Activated CD4-positive, alpha-beta T cell treated with anti-CD3 and anti-CD28 coated beads for 36 hours (primary cell): ENCODE results near the gene MOGAT2. TPM values are rescaled to one million over a fixed set of nuclear protein-coding genes. Genes with fewer than 3 reads are reported as not detected.

Experiments
- ATAC-seq: fragments of 200-7000 bp; cut with Tn5 transposase; one replicate; pipeline ENCODE4 v1.10.0; 2021; ENCODE audit warnings: mild to moderate bottlenecking, moderate library complexity
- CTCF ChIA-PET: fragments of 350-600 bp; sonication (Branson Sonifier 250); formaldehyde crosslinking; loops from one replicate; lab custom pipeline; 2021; ENCODE audit warnings: antibody characterized with exemption; lab: Charles Lee
- POLR2A ChIA-PET: fragments of 350-600 bp; sonication (Branson Sonifier 250); formaldehyde crosslinking; loops from one replicate; lab custom pipeline; 2021; ENCODE audit warnings: antibody characterized with exemption, inconsistent platforms; lab: Charles Lee
- DNase-seq: peaks from one replicate; pipeline ENCODE4 v3.0.0-alpha.2; 2020
- H3K27ac Mint-ChIP-seq: one replicate; pipeline ENCODE4 v1.8.0; 2021; ENCODE audit warnings: mixed read lengths
- H3K27me3 Mint-ChIP-seq: one replicate; pipeline ENCODE4 v1.8.0; 2021; ENCODE audit warnings: mixed read lengths
- H3K36me3 Mint-ChIP-seq: one replicate; pipeline ENCODE4 v1.8.0; 2021; ENCODE audit warnings: low read depth, mixed read lengths
- H3K4me1 Mint-ChIP-seq: one replicate; pipeline ENCODE4 v1.8.0; 2021; ENCODE audit warnings: mixed read lengths
- H3K4me3 Mint-ChIP-seq: one replicate; pipeline ENCODE4 v1.8.0; 2021; ENCODE audit warnings: mild to moderate bottlenecking, moderate library complexity, mixed read lengths
- H3K9me3 Mint-ChIP-seq: one replicate; pipeline ENCODE4 v1.8.0; 2021; ENCODE audit warnings: low read depth, mixed read lengths
- intact Hi-C, 2 experiments: fragments of 100-400 bp; cut with DNase I in 1 of 2; cut with micrococcal nuclease in 1 of 2; formaldehyde crosslinking; loops; one replicate each; pipeline versions ENCODE4 v1.14.2 to v1.15.1; 2022 to 2024; cut with DNase I, micrococcal nuclease
- total RNA-seq, 2 experiments: library from RNA; stranded (reverse); gene quantifications; one replicate each; pipeline ENCODE4 v1.2.3, GENCODE V29; 2021

The MOGAT2 gene
- total RNA-seq, 2 experiments from 2014 or later, result not detected

DNA sequence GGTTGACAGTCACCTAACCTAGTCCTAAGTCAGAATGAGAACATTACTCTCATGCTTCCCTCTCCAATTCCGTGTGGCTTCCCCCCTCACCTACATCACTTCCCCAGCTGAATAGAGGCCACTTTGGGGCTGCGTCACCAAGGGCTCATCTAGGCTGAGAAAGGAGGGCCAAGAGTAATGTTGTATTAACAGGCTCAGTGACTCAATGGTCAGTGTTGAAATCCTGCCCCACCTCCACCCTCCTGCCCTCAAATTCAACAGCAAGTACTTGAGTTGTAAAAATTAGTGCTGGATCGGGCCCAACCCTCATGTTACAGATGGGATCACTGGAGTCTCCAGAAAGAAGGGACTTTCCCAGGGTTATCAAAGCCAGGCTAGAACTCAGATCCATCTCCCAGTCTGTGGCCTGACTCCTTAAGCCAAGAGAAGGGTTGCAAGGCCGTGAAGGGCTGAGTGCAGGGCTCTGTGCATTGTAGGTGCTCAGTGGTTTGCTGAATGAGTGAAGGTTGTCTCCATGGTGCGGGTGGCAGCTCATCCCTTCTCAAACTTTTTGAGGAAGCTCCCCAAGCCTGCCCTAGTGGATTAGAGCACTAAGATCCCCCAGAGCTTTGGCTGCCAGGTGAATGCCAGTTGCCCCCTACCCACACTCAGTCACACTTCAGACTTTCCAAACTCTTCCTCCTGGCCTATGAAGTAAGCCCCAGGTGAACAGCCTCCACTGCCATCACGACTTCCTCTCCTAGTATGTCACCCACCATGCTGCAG is 54.2 kb downstream of the MOGAT2 start:
- Mint-ChIP-seq H3K4me3 (no peak overlapping the region), H3K27me3 (peaks cover 26% of the 10 kb centered on the region), H3K36me3 (no peaks in the 10 kb centered on the region), H3K27ac (no peak overlapping the region), H3K4me1 (peaks cover 30% of the 10 kb centered on the region), H3K9me3 (no peaks in the 10 kb centered on the region)
- CTCF ChIA-PET, result interaction anchor here (1.1 kb wide), 1 partner anchor 35 kb away, joined by 4 read pairs; no protein-coding TSS in a partner anchor
- no peak for DNase-seq
- POLR2A ChIA-PET, result interaction anchor here (0.6 kb wide), 1 partner anchor 429 kb away, joined by 3 read pairs; no protein-coding TSS in a partner anchor
- intact Hi-C loops, result no loop called here
- ATAC-seq, result no peak

GRCh38 chr11:75773595-75774353 is 56.1 kb downstream of the MOGAT2 start:
- ATAC-seq (peak; percentile 86), DNase-seq (peak; percentile 52)
- H3K4me3 Mint-ChIP-seq, result no peak overlapping the region
- no peaks in the 10 kb centered on the region for H3K9me3 Mint-ChIP-seq
- ChIA-PET CTCF (interaction anchor here (1.1 to 1.7 kb wide), 2 partner anchors 28 to 29 kb away, joined by 3 to 4 read pairs; no protein-coding TSS in a partner anchor), POLR2A (no interaction called here)
- H3K36me3 Mint-ChIP-seq, result no peaks in the 10 kb centered on the region
- intact Hi-C loops, result no loop called here
- H3K4me1 Mint-ChIP-seq, result peaks cover 24% of the 10 kb centered on the region
- peaks cover 20% of the 10 kb centered on the region for H3K27me3 Mint-ChIP-seq
- peak overlapping the region; percentile 65 for H3K27ac Mint-ChIP-seq

DNA sequence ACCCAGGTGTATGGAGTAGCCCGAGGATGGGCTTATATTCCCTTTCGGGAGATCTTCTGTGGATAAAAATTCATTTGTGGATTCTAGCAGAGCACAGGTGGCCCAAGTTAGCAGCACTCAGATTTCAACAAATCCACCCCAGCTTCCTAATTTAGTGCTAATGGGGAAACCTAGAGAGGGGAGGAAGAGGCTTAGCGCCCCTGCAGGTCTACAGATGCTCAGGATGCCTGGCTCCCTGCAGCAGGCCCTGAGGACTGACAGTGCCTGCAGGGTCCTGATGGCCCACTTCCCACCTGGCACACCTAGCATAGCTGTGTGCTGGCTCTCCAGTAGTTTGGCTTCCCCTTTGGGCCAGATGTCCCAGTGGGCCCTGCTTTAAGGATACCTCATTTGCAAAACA is 57.4 kb downstream of the MOGAT2 start:
- ChIA-PET CTCF (no interaction called here), POLR2A (no interaction called here)
- intact Hi-C loops, result no loop called here
- Mint-ChIP-seq H3K27ac (no peak overlapping the region), H3K9me3 (no peaks in the 10 kb centered on the region), H3K4me1 (peaks cover 17% of the 10 kb centered on the region), H3K27me3 (peaks cover 8% of the 10 kb centered on the region), H3K4me3 (no peak overlapping the region), H3K36me3 (no peaks in the 10 kb centered on the region)
- ATAC-seq (no peak), DNase-seq (no peak)

DNA sequence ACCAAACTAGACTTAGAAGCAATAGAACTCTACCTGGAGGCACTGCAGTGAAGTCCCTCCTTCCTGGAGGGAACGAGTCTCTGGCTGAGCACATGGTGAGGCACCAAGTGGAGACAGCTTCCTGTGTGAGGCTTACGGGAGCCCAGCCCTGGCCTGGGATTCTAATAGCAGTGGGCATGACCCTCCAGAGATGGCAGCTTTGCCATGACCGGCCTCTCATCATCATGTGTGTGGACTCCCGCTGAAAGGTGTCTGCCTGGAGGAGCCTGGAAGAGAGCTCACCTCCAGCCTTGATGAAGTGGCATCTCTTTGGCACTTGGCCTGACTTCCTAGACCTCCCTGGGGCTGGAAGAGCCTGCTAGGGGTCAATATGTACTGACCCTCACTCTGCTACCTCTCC is 58.9 kb downstream of the MOGAT2 start:
- intact Hi-C loops, result no loop called here
- Mint-ChIP-seq H3K27ac (no peak overlapping the region), H3K4me1 (peaks cover 15% of the 10 kb centered on the region), H3K27me3 (peaks cover 3% of the 10 kb centered on the region), H3K36me3 (no peaks in the 10 kb centered on the region), H3K4me3 (no peak overlapping the region), H3K9me3 (no peaks in the 10 kb centered on the region)
- DNase-seq (no peak), ATAC-seq (no peak)
- POLR2A ChIA-PET, result no interaction called here
- CTCF ChIA-PET, result interaction anchor here (0.8 to 1.1 kb wide), 2 partner anchors 38 to 51 kb away, joined by 4 to 7 read pairs; no protein-coding TSS in a partner anchor

GRCh38 chr11:75777461-75778110 is 59.9 kb downstream of the MOGAT2 start:
- H3K36me3 Mint-ChIP-seq, result no peaks in the 10 kb centered on the region
- ChIA-PET CTCF (interaction anchor here (0.6 to 1.1 kb wide), 3 partner anchors 19 to 499 kb away, joined by 3 to 5 read pairs (median 3); no protein-coding TSS in a partner anchor), POLR2A (no interaction called here)
- H3K4me3 Mint-ChIP-seq, result no peak overlapping the region
- ATAC-seq (peak; percentile 31), DNase-seq (no peak)
- no peaks in the 10 kb centered on the region for H3K27me3 Mint-ChIP-seq
- no peak overlapping the region for H3K27ac Mint-ChIP-seq
- H3K9me3 Mint-ChIP-seq, result no peaks in the 10 kb centered on the region
- intact Hi-C loops, result no loop called here
- H3K4me1 Mint-ChIP-seq, result peaks cover 15% of the 10 kb centered on the region

DNA sequence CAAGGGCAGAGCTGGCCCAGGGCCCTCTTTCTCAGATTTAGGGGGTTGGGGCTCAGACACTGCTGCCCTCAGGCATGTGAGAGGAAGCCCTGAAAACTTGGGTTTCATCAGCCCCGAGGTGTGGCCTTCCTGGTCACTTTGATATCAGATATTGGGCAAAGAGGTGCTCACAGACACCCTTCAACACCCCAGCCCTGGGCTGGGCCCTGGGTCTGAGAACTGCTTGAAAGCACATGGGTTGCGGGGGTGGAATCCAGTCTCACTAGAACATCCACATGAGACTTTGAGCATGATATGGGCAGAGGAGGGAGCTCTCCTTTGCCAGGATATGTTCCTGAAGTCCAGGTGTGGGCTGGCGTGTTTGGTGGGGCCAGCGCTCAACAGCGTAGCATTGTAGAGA is 61.3 kb downstream of the MOGAT2 start:
- Mint-ChIP-seq H3K27me3 (no peaks in the 10 kb centered on the region), H3K9me3 (no peaks in the 10 kb centered on the region), H3K4me3 (no peak overlapping the region), H3K36me3 (no peaks in the 10 kb centered on the region), H3K4me1 (peaks cover 8% of the 10 kb centered on the region), H3K27ac (no peak overlapping the region)
- intact Hi-C loops, result no loop called here
- ChIA-PET POLR2A (no interaction called here), CTCF (no interaction called here)
- no peak for ATAC-seq
- no peak for DNase-seq

GRCh38 chr11:75779960-75780359 is 62.3 kb downstream of the MOGAT2 start:
- ATAC-seq, result peak; percentile 53

GRCh38 chr11:75780888-75781287 is 63.2 kb downstream of the MOGAT2 start:
- H3K36me3 Mint-ChIP-seq, result no peaks in the 10 kb centered on the region
- POLR2A ChIA-PET, result no interaction called here
- H3K27me3 Mint-ChIP-seq, result no peaks in the 10 kb centered on the region
- DNase-seq (no peak), ATAC-seq (no peak)
- H3K9me3 Mint-ChIP-seq, result no peaks in the 10 kb centered on the region
- H3K4me1 Mint-ChIP-seq, result peaks cover 8% of the 10 kb centered on the region
- no peak overlapping the region for H3K4me3 Mint-ChIP-seq
- no peak overlapping the region for H3K27ac Mint-ChIP-seq
- intact Hi-C loops, result no loop called here
- CTCF ChIA-PET, result interaction anchor here (0.6 to 1.4 kb wide), 2 partner anchors 75 to 1690 kb away, joined by 3 to 7 read pairs; no protein-coding TSS in a partner anchor

More at GRCh38 chr11:75779960-75780359, 62.3 kb downstream of the MOGAT2 start:
- ChIA-PET POLR2A (no interaction called here), CTCF (no interaction called here)
- Mint-ChIP-seq H3K9me3 (no peaks in the 10 kb centered on the region), H3K27me3 (no peaks in the 10 kb centered on the region), H3K4me1 (peaks cover 8% of the 10 kb centered on the region), H3K36me3 (no peaks in the 10 kb centered on the region), H3K27ac (no peak overlapping the region), H3K4me3 (no peak overlapping the region)
- intact Hi-C loops, result no loop called here
- DNase-seq, result no peak

DNA sequence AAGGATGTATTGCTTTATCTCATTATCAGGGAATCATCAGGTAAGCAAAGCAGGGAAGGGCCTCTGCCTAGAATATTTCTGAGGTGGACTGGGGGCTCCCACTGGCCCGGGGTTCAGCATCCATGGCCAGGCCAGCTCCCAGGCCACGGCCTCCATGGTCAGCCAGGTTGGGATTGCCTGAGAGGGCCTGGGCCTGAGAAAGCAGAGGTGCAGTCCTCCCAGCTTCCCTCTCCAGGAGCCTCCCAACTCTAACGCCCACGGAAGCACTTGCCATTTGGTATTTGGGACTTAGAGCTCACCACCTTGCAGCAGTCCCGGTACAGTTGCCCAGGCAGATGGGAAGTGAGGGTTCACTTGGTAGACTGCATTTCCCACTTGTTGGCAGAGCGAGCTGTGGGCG is 63.7 kb downstream of the MOGAT2 start:
- Mint-ChIP-seq H3K9me3 (no peaks in the 10 kb centered on the region), H3K36me3 (no peaks in the 10 kb centered on the region), H3K4me1 (peaks cover 8% of the 10 kb centered on the region), H3K27me3 (no peaks in the 10 kb centered on the region), H3K4me3 (no peak overlapping the region), H3K27ac (no peak overlapping the region)
- ChIA-PET POLR2A (no interaction called here), CTCF (interaction anchor here (0.7 to 1.4 kb wide), 3 partner anchors 12 to 75 kb away, joined by 3 to 7 read pairs (median 3); partner anchors contain the start of gene UVRAG)
- ATAC-seq (no peak), DNase-seq (no peak)
- intact Hi-C loops, result no loop called here

DNA sequence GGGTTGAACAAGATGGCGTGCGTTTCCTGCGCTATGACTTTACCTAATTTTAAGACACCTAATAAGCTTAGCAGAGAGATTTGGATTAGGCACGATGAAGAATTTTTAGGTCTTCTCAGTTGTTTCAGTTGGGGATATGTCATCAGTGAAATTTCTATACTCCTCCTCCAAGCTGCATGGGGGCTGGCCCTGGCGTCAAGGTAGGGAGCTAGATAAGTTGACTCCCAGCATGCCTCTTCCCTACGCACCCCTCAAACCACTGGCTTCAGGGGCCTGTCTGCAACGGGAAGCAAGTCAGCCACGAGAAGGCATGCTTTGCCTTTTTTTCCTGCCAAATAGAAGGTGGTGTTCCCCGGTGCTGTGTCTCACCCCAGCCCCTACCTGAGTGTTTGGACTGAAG is 64.2 kb downstream of the MOGAT2 start:
- intact Hi-C loops, result no loop called here
- peaks cover 8% of the 10 kb centered on the region for H3K4me1 Mint-ChIP-seq
- H3K27me3 Mint-ChIP-seq, result no peaks in the 10 kb centered on the region
- H3K4me3 Mint-ChIP-seq, result no peak overlapping the region
- ChIA-PET CTCF (interaction anchor here (0.7 to 1.4 kb wide), 3 partner anchors 12 to 76 kb away, joined by 3 to 7 read pairs (median 3); partner anchors contain the start of gene UVRAG), POLR2A (no interaction called here)
- DNase-seq (no peak), ATAC-seq (no peak)
- H3K27ac Mint-ChIP-seq, result no peak overlapping the region
- no peaks in the 10 kb centered on the region for H3K9me3 Mint-ChIP-seq
- H3K36me3 Mint-ChIP-seq, result no peaks in the 10 kb centered on the region
